NCI-H460 (cell line): ENCODE results near the gene SLC37A2. TPM values are rescaled to one million over a fixed set of nuclear protein-coding genes. Genes with fewer than 3 reads are reported as not detected.

Experiments
- DNase-seq: peaks from one replicate; pipeline ENCODE4 v3.0.0-alpha.2; 2016; ENCODE audit warnings: low read depth; ENCODE audit errors: extremely low read depth
- total RNA-seq: library from RNA; depleted of rRNA; stranded (reverse); fragments of >200 nt; shearing (Covaris generic); gene quantifications from 2 replicates; pipeline ENCODE4 v1.2.3, GENCODE V29; 2014

SLC37A2 gene
- total RNA-seq, 1 experiment from 2014 or later: 0.17 TPM

DNA sequence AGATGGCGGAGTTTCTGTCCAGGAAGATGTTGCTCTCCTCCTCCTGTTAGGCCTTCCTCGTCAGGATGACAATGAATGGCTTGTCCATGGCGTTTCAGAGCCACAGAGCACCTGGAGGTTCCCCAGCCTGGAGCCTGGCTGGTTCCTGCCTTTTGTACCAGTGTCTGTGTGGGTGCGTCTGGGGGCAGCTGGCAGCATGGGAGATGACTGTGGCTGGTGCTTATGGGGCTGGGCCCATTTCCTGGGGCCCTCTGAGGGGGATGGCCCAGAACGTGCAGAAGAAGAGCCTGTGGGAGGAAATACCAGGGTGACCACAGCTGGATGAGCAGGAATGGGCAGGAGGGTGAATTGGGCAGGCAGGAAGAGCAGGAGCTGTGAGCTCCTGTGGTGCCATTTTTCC lies 6.7 kb downstream of the SLC37A2 start:
- DNase-seq: no peak

GRCh38 chr11:125070699-125071254 lies 7.7 kb downstream of the SLC37A2 start:
- no peak for DNase-seq

DNA sequence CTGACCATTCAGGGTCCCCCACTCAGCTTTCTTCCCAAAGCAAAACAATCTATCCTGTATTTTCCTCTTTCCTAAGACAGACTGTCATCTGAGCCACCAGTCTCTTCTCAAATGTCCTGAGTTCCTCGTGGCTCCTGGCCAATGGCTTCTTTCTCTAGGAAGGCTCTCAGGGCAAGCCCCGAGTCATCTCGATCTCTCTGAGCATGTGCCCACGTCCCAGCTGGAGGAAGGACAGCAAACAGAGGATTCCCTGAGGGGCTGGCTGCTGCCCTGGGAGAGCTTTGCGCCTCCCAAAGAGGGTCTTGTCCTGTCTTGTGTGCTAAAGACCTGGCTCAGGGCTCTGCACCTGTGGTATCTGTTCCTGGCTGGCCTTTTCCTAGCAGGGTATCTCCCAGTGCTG lies 8.3 kb downstream of the SLC37A2 start:
- DNase-seq: no peak

GRCh38 chr11:125071846-125072217 lies 8.7 kb downstream of the SLC37A2 start:
- DNase-seq: no peak

- DNase-seq: no peak
Observed at GRCh38 chr11:125072218-125072960, 9.3 kb downstream of the SLC37A2 start.

GRCh38 chr11:125072961-125073590 lies 10.0 kb downstream of the SLC37A2 start:
- DNase-seq: no peak

DNA sequence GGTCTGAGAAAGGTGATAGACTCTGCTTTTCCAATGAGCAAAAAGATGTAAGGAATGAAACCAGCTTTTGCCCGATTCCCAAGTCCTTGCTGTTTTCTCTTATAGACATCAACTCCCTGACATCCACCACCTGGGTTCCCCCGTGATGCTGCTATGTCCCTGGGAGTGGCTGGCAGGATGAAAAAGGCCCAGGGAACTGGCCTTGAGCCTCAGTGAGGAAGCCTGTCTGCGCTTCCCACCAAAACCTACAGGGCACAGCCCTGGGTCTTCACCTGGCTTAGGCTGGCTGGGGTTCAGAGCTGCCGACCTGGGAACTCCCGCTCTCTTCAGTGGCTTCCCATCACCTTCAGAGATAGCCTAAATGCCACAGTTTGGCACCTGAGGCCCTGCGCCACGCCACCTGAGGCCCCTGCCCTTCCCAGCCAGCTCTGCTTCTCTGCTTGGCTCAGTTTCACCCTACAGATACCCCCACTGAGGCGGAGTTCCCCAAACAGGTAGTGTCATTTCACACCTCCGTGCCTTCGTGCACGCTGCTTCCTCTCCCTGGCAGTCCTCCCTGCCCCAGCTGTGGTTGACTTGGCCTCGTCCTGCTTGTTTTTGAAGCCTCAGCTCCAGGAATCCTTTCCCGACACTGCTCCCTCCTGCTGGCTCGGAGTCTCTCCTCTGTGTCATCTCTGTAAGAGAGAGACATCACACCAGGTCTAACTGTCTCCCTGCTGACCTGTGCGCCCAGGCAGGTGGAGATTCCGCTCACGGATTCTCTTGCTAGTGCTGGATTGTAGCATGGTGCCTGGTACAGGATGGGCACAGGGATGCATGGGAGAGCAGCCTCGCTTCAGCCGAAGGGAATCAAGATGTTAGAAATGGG lies 10.7 kb downstream of the SLC37A2 start:
- no peak for DNase-seq

- no peak for DNase-seq
Observed at GRCh38 chr11:125074511-125075241, 11.6 kb downstream of the SLC37A2 start.

DNA sequence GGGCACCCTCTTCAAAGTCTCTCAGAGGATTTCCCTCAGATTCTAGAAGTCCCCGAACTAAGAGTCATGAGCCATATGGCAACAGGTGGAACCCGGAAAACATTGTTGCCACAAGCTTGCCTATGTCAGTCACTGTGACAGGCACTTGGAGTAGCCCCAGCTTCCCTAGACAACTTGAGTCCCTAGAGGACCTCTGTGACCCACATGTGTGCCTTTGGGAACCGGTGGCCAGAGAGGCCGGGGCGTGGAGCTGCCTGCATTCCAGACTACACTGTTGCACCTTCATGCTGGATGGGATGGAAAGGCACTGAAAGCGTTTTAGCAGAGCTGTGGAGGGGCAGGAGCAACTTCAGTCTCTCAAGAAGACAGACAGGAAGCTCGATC lies 12.1 kb downstream of the SLC37A2 start:
- no peak for DNase-seq

- DNase-seq: no peak
Observed at GRCh38 chr11:125075900-125076317, 12.8 kb downstream of the SLC37A2 start.

GRCh38 chr11:125076378-125076945 lies 13.4 kb downstream of the SLC37A2 start:
- DNase-seq: no peak

DNA sequence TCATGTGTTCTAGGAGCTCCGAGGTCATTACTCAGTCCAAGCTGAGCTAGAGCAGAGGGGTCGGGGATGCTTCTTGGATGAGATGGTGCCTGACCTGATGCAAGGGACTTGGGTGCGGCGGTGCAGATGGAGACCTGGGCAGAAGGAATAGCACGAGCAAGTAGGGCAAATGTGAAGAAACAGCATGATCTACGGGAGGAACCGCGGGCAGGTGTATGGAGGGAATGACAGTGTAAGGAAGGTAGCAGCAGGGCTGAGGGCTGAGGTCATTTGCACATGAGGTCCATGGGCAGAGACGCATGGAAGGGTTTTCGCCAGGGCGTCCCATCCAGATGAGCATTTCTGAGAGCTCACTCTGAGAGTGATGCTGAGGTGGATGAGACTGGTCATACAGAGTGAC lies 14.9 kb downstream of the SLC37A2 start:
- no peak for DNase-seq

- no peak for DNase-seq
Observed at GRCh38 chr11:125078516-125079140, 15.5 kb downstream of the SLC37A2 start.

DNA sequence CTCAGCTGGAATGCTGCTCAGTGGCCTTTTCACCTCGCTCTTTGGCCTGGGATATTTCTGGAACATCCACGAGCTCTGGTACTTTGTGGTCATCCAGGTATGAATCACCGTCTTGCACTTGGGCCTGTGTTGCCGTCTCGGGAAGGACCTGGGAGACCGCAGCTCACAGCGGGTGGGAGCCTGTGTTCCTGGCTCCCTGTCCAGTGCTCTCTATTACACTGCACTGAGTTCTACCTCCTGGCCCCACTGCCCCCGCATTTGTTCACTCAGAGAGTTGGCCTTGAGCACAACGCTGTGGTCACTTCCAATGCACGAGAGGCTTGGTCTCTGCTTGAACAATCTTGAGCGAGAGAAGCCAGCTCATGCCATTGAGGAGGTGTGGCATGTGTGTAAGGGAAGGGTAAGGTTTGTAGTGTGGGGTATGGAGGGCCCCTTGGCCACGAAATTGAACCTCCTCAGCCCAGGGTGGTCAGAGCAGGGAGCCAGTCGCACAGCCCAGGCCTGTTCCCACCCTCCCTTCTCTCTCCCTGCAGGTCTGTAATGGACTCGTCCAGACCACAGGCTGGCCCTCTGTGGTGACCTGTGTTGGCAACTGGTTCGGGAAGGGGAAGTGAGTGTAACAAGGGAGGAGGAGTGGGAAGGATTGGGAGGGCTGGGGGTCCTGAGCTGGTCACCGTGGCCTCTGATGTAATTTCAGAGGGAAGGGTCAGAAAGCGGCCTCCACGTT lies 16.2 kb downstream of the SLC37A2 start:
- no peak for DNase-seq

DNA sequence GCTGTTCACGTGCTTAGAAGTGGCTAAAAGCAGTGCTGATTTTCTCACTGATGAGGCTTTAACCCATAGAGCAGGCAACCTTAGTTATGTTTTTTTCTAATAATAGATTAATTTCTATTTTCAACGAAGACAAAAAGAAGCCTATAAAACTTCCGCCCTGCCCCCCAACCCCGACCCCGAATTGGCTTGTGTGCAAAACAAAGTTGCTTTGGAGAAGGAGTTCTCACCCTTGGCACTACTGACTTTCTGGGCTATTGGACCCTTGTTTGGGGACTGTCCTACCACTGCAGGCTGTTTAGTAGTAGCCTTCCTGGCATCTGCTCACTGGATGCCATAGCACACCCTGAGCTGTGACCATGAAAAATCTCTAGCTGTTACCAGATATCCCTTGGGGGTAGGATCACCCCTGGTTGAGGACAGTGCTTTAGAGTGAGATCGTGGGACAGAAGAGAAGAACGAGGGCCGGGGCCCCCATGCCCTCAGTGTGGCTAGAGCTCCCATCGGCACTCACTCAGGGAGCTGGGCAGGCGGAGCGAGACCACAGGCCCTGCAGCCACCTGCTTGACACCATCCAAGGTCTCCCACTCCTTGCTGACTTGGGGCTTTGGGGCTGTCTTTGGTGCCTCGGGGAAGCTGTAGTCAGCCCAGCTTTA lies 16.9 kb downstream of the SLC37A2 start:
- no peak for DNase-seq

DNA sequence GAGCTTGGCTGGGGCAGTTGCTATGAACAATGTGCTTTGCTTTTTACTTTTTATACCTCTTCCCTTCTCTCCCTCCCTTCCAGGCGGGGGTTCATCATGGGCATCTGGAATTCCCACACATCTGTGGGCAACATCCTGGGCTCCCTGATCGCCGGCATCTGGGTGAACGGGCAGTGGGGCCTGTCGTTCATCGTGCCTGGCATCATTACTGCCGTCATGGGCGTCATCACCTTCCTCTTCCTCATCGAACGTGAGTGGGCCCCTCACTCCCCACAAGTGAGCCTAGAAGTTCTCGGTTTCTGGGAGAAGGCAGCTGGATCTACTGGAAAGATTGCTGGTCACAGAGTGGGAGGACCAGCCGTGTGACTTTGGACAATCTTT lies 17.4 kb downstream of the SLC37A2 start:
- DNase-seq: no peak

GRCh38 chr11:125081098-125081798 lies 18.1 kb downstream of the SLC37A2 start:
- no peak for DNase-seq

- DNase-seq: no peak
Observed at GRCh38 chr11:125082040-125082439, 18.9 kb downstream of the SLC37A2 start.
